A673 (cell line): ENCODE results near the gene TOR1B. TPM values are rescaled to one million over a fixed set of nuclear protein-coding genes. Genes with fewer than 3 reads are reported as not detected.

Source experiments
- BruUV-seq: library from RNA; stranded (reverse); fragments of 400-500 nt; replicated peaks from 2 replicates; lab custom pipeline; 2021; lab: Mats Ljungman, UMichigan
- CTCF ChIA-PET: fragments of 300-600 bp; sonication (Branson Sonifier 250); formaldehyde crosslinking; loops from one replicate; lab custom pipeline; 2022; ENCODE audit warnings: antibody characterized with exemption; lab: Charles Lee
- POLR2A ChIA-PET: fragments of 300-600 bp; sonication (Branson Sonifier 250); formaldehyde crosslinking; loops from one replicate; lab custom pipeline; 2022; ENCODE audit warnings: antibody characterized with exemption; ENCODE audit not compliant: low non-redundant PET; lab: Charles Lee
- DNase-seq: peaks from one replicate; pipeline ENCODE4 v3.0.0-alpha.2; 2015; ENCODE audit warnings: low spot score
- H3K27ac ChIP-seq: fragments of 200-600 bp; sonication (generic); 2 replicates; pipeline ENCODE4 v1.5.1; 2016; ENCODE audit warnings: mixed run types, low read depth, mild to moderate bottlenecking, mixed read lengths, antibody characterized with exemption, low read length; ENCODE audit not compliant: poor library complexity, severe bottlenecking
- H3K27me3 ChIP-seq: fragments of 200-600 bp; sonication (generic); replicated peaks from 2 replicates; pipeline ENCODE4 v1.6.1; 2017; ENCODE audit warnings: mixed run types, low read depth, mild to moderate bottlenecking, mixed read lengths, antibody characterized with exemption, low read length; ENCODE audit not compliant: insufficient read depth, poor library complexity
- H3K36me3 ChIP-seq: fragments of 200-600 bp; sonication (generic); 2 replicates; pipeline ENCODE4 v1.6.1; 2016; ENCODE audit warnings: mixed run types, mild to moderate bottlenecking, mixed read lengths, antibody characterized with exemption, low read length; ENCODE audit not compliant: insufficient read depth, poor library complexity, severe bottlenecking
- H3K4me1 ChIP-seq: fragments of 200-600 bp; sonication (generic); 2 replicates; pipeline ENCODE4 v1.6.1; 2017; ENCODE audit warnings: mixed run types, mild to moderate bottlenecking, mixed read lengths, antibody characterized with exemption, low read length; ENCODE audit not compliant: insufficient read depth, poor library complexity, severe bottlenecking
- H3K4me3 ChIP-seq: fragments of 200-600 bp; sonication (generic); 2 replicates; pipeline ENCODE4 v1.5.1; 2016; ENCODE audit warnings: low read depth, mixed run types, mild to moderate bottlenecking, mixed read lengths, low read length; ENCODE audit not compliant: poor library complexity, severe bottlenecking
- H3K9me3 ChIP-seq: fragments of 200-600 bp; sonication (generic); 2 replicates; pipeline ENCODE4 v1.6.1; 2016; ENCODE audit warnings: mixed run types, low read depth, mild to moderate bottlenecking, mixed read lengths, antibody characterized with exemption, low read length; ENCODE audit not compliant: poor library complexity, severe bottlenecking
- CTCF ChIP-seq: fragments of 300-800, 200-600 bp; sonication (generic); conservative IDR thresholded peaks from 2 replicates; pipeline ENCODE4 v1.5.1; 2017; ENCODE audit warnings: low read depth, mild to moderate bottlenecking, antibody characterized with exemption, low read length, moderate library complexity, mixed read lengths
- EZH2 ChIP-seq: fragments of 200-600 bp; sonication (generic); IDR thresholded peaks from 2 replicates; pipeline ENCODE4 v1.6.1; 2017; ENCODE audit warnings: borderline replicate concordance, low read depth, mild to moderate bottlenecking, mixed read lengths, antibody characterized with exemption, low read length; ENCODE audit not compliant: poor library complexity, severe bottlenecking
- intact Hi-C: fragments of 100-400 bp; cut with micrococcal nuclease; formaldehyde crosslinking; loops from one replicate; pipeline ENCODE4 v1.10.0; 2022; ENCODE audit not compliant: unreplicated experiment
- total RNA-seq: library from RNA; stranded (reverse); gene quantifications from 2 replicates; pipeline ENCODE4 v1.2.3, GENCODE V29; 2021

The TOR1B gene
- total RNA-seq, 1 experiment from 2014 or later: 47.6 TPM

- POLR2A ChIA-PET: no interaction called here
- H3K4me3 ChIP-seq: peak within 1 kb of the TSS; percentile 70
- H3K27me3 ChIP-seq: no peaks in the 10 kb centered on the region
- H3K4me1 ChIP-seq: peaks cover 9% of the 10 kb centered on the region
- CTCF ChIA-PET: no interaction called here
- intact Hi-C loops: no loop called here
- no peaks in the 10 kb centered on the region for H3K9me3 ChIP-seq
- DNase-seq: peak; percentile 98
- TF ChIP-seq EZH2: no peak
- TF ChIP-seq CTCF: no peak
- H3K27ac ChIP-seq: peak within 1 kb of the TSS; percentile 75
- BruUV-seq: no TSS peak
- peaks cover 22% of the 10 kb centered on the region for H3K36me3 ChIP-seq
Observed at GRCh38 chr9:129835128-129835859, 32.3 kb downstream of the TOR1B start, which contains the start of the genes C9orf78 and USP20. Gene C9orf78, minus strand, starts transcription at chr9:129835275. Its CDS starts 54 bp downstream, at chr9:129835221. Gene USP20, plus strand, starts transcription at chr9:129835458. Its CDS starts 17,098 bp downstream, at chr9:129852556.

- intact Hi-C loops: no loop called here
- ChIA-PET POLR2A (no interaction called here), CTCF (no interaction called here)
- TF ChIP-seq EZH2 (no peak), CTCF (no peak)
- peak; percentile 39 for DNase-seq
- Histone ChIP-seq H3K27ac (peak overlapping the region; percentile 75), H3K4me1 (peaks cover 9% of the 10 kb centered on the region), H3K27me3 (no peaks in the 10 kb centered on the region), H3K9me3 (no peaks in the 10 kb centered on the region), H3K36me3 (peaks cover 18% of the 10 kb centered on the region), H3K4me3 (peak overlapping the region; percentile 70)
- BruUV-seq: TSS peak; percentile 62
Observed at GRCh38 chr9:129835860-129836223, 32.9 kb downstream of the TOR1B start.

- ChIA-PET CTCF (no interaction called here), POLR2A (no interaction called here)
- Histone ChIP-seq H3K27ac (no peak overlapping the region), H3K9me3 (no peaks in the 10 kb centered on the region), H3K27me3 (no peaks in the 10 kb centered on the region), H3K36me3 (peaks cover 12% of the 10 kb centered on the region), H3K4me1 (peaks cover 9% of the 10 kb centered on the region), H3K4me3 (peak overlapping the region; percentile 70)
- BruUV-seq: no TSS peak
- intact Hi-C loops: no loop called here
- TF ChIP-seq EZH2 (no peak), CTCF (no peak)
- DNase-seq: no peak
Observed at GRCh38 chr9:129836311-129837007, 33.5 kb downstream of the TOR1B start.
